Sigmoid colon (tissue), 4 donors: ENCODE results near the gene TBC1D2.

ENCODE experiments used
- EP300 ChIP-seq, 4 donors: sonication (generic); formaldehyde crosslinking; IDR thresholded peaks; one replicate each; pipeline ENCODE4 v1.6.1; 2017; ENCODE audit warnings: antibody characterized with exemption in 4 of 4
- POLR2A ChIP-seq, 2 donors: fragments of 450-650 bp; IDR thresholded peaks; one replicate each; pipeline ENCODE4 v1.6.1; 2016; ENCODE audit warnings: antibody characterized with exemption in 2 of 2, mild to moderate bottlenecking in 2 of 2, moderate library complexity in 2 of 2

GRCh38 chr9:98242426-98242825 is 13.0 kb downstream of the TBC1D2 start:
- no peak for TF ChIP-seq POLR2A (IDR thresholded peaks at IDR 0.05)
- TF ChIP-seq EP300 (IDR thresholded peaks at IDR 0.05), result no peak
